ENCODE data around the gene AP3B1.
"Not testable (repeated sequence)": the region's sequence is repeated elsewhere in the genome, so short reads cannot be mapped to it uniquely, and the experiment has no call there.

GRCh38 chr5:78188681-78189080 is 105.8 kb downstream of the AP3B1 start:
- not testable (repeated sequence) for TF ChIP-seq POLR2A, CTCF (IDR thresholded peaks at IDR 0.05)
